Adrenal gland (tissue), 12 donors: Measurements from ENCODE around the gene CCDC180. TPM values are rescaled to one million over a fixed set of nuclear protein-coding genes. Genes with fewer than 3 reads are reported as not detected.

Experiments
- DNase-seq, 7 donors: peaks; one replicate each; pipeline ENCODE4 v3.0.0-alpha.2; 2019 to 2020
- H3K27ac ChIP-seq, 5 donors: fragments of 200-600 bp; sonication (generic) in 4 of 5; 1 replicate in 3 of 5; 2 replicates in 2 of 5; pipeline versions ENCODE4 v1.5.1 to v1.8.0; 2016 to 2020; ENCODE audit warnings: mild to moderate bottlenecking in 1 of 5
- H3K27me3 ChIP-seq: fragments of 200-600 bp; 2 replicates; pipeline ENCODE4 v1.8.0; 2021
- H3K36me3 ChIP-seq, 2 donors: fragments of 200-600 bp; replicated peaks in 1 of 2; 1 replicate in 1 of 2; 2 replicates in 1 of 2; pipeline versions ENCODE4 v1.5.1 to v1.8.0; 2018 to 2022
- H3K4me1 ChIP-seq, 2 donors: fragments of 200-600 bp; replicated peaks in 1 of 2; 1 replicate in 1 of 2; 2 replicates in 1 of 2; pipeline versions ENCODE4 v1.5.1 to v1.8.0; 2018 to 2021
- H3K4me3 ChIP-seq, 4 donors: fragments of 200-600 bp; sonication (generic) in 3 of 4; one replicate each; pipeline ENCODE4 v1.5.1; 2016 to 2018
- H3K9me3 ChIP-seq, 3 donors: fragments of 200-600 bp; sonication (generic) in 1 of 3; replicated peaks in 1 of 3; 1 replicate in 2 of 3; 2 replicates in 1 of 3; pipeline versions ENCODE4 v1.5.1 to v1.8.0; 2016 to 2021
- POLR2A ChIP-seq, 2 donors: fragments of 450-650 bp; IDR thresholded peaks; one replicate each; pipeline ENCODE4 v1.6.1; 2017; ENCODE audit warnings: antibody characterized with exemption in 2 of 2, mild to moderate bottlenecking in 2 of 2, moderate library complexity in 1 of 2
- WGBS, 4 donors: extraction: QIAGEN DNeasy Blood & Tissue Kit in 2 of 4; methylation state at CpG; one replicate each; pipeline versions ENCODE4 v1.1.5 to v1.1.7; 2013 to 2017; 5-methylcytosine and 5-hydroxymethylcytosine counted together
- intact Hi-C, 2 donors: fragments of 100-400 bp; cut with DNase I; formaldehyde crosslinking; loops; one replicate each; pipeline versions ENCODE4 v1.14.1 to v1.15.0; 2022 to 2023
- polyA plus RNA-seq, 3 donors: library from polyadenylated mRNA; stranded (reverse); fragments of 200-250 nt in 2 of 3; fragments of 350-450 nt in 1 of 3; fragmentation: Illumina TruSeq in 1 of 3; extraction: RNeasy Lipid Tissue Mini Kit (QIAGEN cat#74804) in 1 of 3; gene quantifications; one replicate each; pipeline ENCODE4 v1.2.3, GENCODE V29; 2013 to 2014
- total RNA-seq, 9 donors: library from RNA; depleted of rRNA in 4 of 9; stranded (reverse); fragments of >200 nt in 4 of 9; fragments of 120-200 nt in 1 of 9; fragmentation: NEBNext Ultra II Directional in 1 of 9; extraction: Animal tissue kit (Norgen Biotek cat#: 25700) in 1 of 9; gene quantifications; one replicate each; pipeline versions ENCODE4 v1.1.0 to v1.2.4, GENCODE V29; 2013 to 2023
- TF ChIP-seq, protein P1 (sequence below), 6 experiments: fragments of 450-650 bp in 4 of 6; fragments of 200-600 bp in 2 of 6; sonication (generic) in 1 of 6; IDR thresholded peaks; 1 replicate in 5 of 6; 2 replicates in 1 of 6; pipeline versions ENCODE4 v1.5.1 to v1.8.0; 2016 to 2021; ENCODE audit warnings: antibody characterized with exemption in 6 of 6, mild to moderate bottlenecking in 2 of 6, moderate library complexity in 1 of 6
- donor health status: healthy with polysubstance abuse.
- donor health status: Bipolar disorder and iron deficiency.
- donor health status: DM: yes; HTN: yes; CAD: no.
- donor health status: DM: no; HTN: no; CAD: no.
- donor health status: DM: no; HTN: no; CAD: no.
- donor health status: DM: yes; HTN: yes; CAD: no.

CCDC180 gene
- total and polyA plus RNA-seq, 12 donors = 1.2 to 18.4 (median 5.8) TPM

DNA sequence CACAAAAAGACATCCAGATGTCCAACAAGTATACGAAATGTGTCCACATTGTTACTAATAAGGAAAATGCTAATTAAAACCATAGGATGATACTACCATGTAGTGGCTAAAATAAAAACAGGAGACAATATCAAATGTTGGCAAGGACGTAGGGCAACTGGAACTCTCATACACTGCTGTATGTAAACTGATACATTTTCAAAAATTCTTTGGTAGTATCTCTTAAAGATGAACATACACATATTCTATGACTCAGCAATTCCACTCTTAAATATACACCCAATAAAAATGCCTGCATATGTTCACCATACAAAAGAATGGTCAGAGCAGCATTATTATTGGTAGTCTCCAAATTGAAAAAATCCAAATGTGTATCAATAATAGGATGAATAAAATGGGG is 2.9 kb upstream of the CCDC180 start:
- intact Hi-C loops = no loop called here
- Histone ChIP-seq H3K36me3 (no peaks in the 10 kb centered on the region), H3K9me3 (no peaks in the 10 kb centered on the region), H3K27ac (no peak overlapping the region), H3K4me3 (no peak overlapping the region), H3K27me3 (no peaks in the 10 kb centered on the region), H3K4me1 (peaks cover 5 to 12% of the 10 kb centered on the region in 2 donors)
- TF ChIP-seq, protein P1, sequence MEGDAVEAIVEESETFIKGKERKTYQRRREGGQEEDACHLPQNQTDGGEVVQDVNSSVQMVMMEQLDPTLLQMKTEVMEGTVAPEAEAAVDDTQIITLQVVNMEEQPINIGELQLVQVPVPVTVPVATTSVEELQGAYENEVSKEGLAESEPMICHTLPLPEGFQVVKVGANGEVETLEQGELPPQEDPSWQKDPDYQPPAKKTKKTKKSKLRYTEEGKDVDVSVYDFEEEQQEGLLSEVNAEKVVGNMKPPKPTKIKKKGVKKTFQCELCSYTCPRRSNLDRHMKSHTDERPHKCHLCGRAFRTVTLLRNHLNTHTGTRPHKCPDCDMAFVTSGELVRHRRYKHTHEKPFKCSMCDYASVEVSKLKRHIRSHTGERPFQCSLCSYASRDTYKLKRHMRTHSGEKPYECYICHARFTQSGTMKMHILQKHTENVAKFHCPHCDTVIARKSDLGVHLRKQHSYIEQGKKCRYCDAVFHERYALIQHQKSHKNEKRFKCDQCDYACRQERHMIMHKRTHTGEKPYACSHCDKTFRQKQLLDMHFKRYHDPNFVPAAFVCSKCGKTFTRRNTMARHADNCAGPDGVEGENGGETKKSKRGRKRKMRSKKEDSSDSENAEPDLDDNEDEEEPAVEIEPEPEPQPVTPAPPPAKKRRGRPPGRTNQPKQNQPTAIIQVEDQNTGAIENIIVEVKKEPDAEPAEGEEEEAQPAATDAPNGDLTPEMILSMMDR (IDR thresholded peaks at IDR 0.05) = no peak
- no peak for TF ChIP-seq POLR2A (IDR thresholded peaks at IDR 0.05)
- 94 to 98% (median 95%) methylated on average over 2 of the region's 2 CpGs for WGBS, 4 donors
- DNase-seq = no peak

DNA sequence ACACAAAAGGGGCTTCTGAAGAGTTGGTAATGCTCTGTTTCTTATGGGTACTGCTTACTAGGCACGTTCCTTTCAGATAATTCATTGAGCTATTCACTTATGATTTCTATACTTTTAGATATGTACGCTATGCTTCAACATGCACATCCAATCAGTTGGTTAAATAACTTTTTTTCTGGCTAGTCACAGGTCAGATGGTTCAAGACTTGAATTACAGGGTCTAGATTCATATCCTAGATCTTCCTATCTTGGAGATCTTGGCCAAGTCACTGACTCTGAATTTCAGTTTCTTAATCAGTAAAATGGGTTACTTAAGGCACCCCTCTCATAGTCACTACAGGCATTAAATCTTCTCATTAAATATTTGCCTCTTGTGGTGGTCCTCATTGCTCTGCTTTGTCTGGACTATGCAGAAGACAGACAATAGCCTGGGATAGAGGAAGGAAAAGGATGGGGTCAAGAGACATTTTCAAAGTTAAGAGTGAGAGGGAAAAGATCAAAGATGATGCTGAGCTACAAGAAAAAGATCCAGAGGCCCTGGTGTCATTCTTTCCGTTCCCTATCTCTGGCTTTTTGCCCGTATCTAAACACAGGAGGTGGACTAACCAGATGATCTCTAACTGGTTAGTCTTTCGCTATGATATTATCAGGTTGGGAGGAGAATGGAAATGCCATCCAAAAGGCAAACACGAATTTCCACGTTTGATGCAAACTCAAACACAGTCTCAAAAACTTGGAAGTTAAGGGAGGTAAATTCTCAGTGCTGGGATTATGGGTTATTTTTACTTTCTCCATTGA is 1.8 kb upstream of the CCDC180 start:
- H3K9me3 ChIP-seq = no peaks in the 10 kb centered on the region
- intact Hi-C loops = no loop called here
- H3K36me3 ChIP-seq = no peaks in the 10 kb centered on the region
- no peak for TF ChIP-seq POLR2A (IDR thresholded peaks at IDR 0.05)
- peaks cover 5 to 12% of the 10 kb centered on the region in 2 donors for H3K4me1 ChIP-seq
- no peak overlapping the region for H3K4me3 ChIP-seq
- no peak overlapping the region for H3K27ac ChIP-seq
- WGBS, 4 donors = 83 to 88% (median 87%) methylated on average over 7 of the region's 7 CpGs
- no peaks in the 10 kb centered on the region for H3K27me3 ChIP-seq
- no peak for DNase-seq

DNA sequence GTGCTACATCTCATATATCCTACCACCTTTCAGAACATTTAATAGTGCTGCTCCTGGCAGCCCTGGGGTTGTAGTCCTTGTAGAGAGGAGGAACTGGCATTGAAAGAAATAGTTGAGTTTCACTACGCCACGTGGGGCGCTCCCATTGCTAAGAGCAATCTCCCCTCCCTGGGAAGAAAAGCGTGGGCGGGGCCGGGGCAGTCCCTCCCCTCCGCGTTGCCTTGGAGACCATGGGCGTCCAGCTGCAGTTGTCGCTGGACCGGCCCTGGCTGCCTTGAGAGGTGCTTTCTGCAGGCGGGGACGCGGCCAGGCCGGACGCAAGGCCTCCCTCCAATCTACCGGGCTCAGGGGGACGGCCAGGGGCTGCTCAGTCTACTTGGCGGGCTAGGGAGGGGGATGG is 368 bp upstream of the CCDC180 start:
- peak; percentile 88 to 95 (median 91) for DNase-seq
- intact Hi-C loops = no loop called here
- Histone ChIP-seq H3K36me3 (no peaks in the 10 kb centered on the region), H3K27me3 (no peaks in the 10 kb centered on the region), H3K4me1 (peaks cover 5 to 12% of the 10 kb centered on the region in 2 donors), H3K4me3 (peak overlapping the region in 1 of 4 donors; percentile 28), H3K9me3 (no peaks in the 10 kb centered on the region), H3K27ac (peak overlapping the region in 1 of 5 donors; percentile 18)
- no peak for TF ChIP-seq POLR2A (IDR thresholded peaks at IDR 0.05)
- TF ChIP-seq, protein P1 (IDR thresholded peaks at IDR 0.05) = peak in 2 of 6 experiments; percentile 20
- 3 to 16% (median 15%) methylated on average over 4 to 19 of the region's 19 CpGs for WGBS, 4 donors

DNA sequence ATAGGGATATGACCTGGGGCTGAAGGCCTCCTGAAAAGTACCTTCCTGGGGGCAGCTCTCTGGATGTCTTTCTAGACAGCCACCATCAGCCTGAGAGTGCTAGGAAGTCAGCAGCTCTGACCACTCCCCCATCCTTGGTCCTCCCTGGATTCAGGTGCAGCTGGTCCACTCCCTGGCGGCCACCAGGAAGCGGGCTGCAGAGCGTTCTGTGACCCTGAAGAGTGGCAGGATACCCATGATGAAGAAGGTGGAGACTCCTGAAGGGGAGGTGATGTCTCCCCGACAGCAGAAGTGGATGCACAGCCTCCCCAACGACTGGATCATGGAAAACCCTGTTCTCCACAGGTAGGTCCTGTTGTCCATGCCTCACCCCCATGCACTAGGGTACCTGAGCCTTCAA is 1.8 kb downstream of the CCDC180 start:
- peaks cover 5 to 12% of the 10 kb centered on the region in 2 donors for H3K4me1 ChIP-seq
- no peak overlapping the region for H3K27ac ChIP-seq
- 93 to 100% (median 93%) methylated on average over 5 of the region's 5 CpGs for whole genome bisulfite sequencing, 4 donors
- no peaks in the 10 kb centered on the region for H3K27me3 ChIP-seq
- no peak for DNase-seq
- no peak overlapping the region for H3K4me3 ChIP-seq
- H3K9me3 ChIP-seq = no peaks in the 10 kb centered on the region
- TF ChIP-seq, protein P1 (IDR thresholded peaks at IDR 0.05) = no peak
- TF ChIP-seq POLR2A (IDR thresholded peaks at IDR 0.05) = no peak
- intact Hi-C loops = no loop called here
- H3K36me3 ChIP-seq = no peaks in the 10 kb centered on the region

DNA sequence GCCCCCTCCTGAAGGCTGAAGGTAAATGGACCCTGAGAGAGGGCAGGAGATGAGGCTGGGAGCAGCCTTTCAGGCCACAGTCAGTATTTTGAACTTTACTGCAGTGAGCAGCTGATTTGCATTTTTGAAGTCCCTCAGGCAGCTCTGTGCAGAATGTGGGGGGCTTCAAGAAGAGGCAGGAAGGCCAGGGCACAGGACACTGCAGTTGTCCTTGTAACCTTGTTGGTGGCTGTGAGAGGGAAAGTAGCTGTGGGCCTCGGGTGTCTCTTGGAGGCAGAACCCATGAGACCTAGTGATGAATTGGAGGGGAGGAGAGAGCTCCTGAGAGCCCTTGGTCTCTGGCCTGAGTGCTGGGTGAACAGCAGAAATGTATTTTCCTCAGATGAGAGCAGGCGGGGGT is 2.6 kb downstream of the CCDC180 start:
- Histone ChIP-seq H3K36me3 (no peaks in the 10 kb centered on the region), H3K27me3 (no peaks in the 10 kb centered on the region), H3K4me3 (no peak overlapping the region), H3K4me1 (peaks cover 5 to 12% of the 10 kb centered on the region in 2 donors), H3K27ac (no peak overlapping the region), H3K9me3 (no peaks in the 10 kb centered on the region)
- 83 to 93% (median 91%) methylated on average over 2 of the region's 2 CpGs for WGBS, 4 donors
- DNase-seq = no peak
- TF ChIP-seq, protein P1 (IDR thresholded peaks at IDR 0.05) = no peak
- TF ChIP-seq POLR2A (IDR thresholded peaks at IDR 0.05) = no peak
- intact Hi-C loops = no loop called here
